OCI-M2 (cell line): ENCODE data around the gene GLUD1.

Experiments
- DNase-seq: peaks from one replicate; lab custom pipeline; 2025; ENCODE audit not compliant: unreplicated experiment; lab: John Stamatoyannopoulos, UW

GLUD1 gene

DNA sequence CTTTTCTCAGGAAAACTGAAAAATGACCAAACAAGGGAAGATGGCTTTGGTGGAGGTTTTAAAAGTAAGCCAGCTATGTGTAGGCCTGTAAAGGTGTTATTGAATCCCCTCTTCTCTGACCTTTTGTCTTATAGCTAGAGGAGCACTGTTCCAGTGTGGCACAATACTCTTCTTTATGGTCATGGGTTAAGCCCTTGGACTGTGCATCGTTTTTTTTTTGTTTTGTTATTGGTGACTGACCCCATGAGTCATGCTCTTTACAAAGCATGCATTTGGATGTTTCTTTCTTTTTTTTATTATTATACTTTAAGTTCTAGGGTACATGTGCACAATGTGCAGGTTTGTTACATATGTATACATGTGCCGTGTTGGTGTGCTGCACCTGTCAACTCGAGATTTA, 94.2 kb downstream of the GLUD1 start:
- DNase-seq: no peak
